ENCODE measurements around the gene KRTAP10-7.
"Not testable (repeated sequence)": the region's sequence is repeated elsewhere in the genome, so short reads cannot be mapped to it uniquely, and the experiment has no call there.

KRTAP10-7 gene

GRCh38 chr21:44578371-44579055, 21.9 kb upstream of the KRTAP10-7 start:
- TF ChIP-seq, protein P1, sequence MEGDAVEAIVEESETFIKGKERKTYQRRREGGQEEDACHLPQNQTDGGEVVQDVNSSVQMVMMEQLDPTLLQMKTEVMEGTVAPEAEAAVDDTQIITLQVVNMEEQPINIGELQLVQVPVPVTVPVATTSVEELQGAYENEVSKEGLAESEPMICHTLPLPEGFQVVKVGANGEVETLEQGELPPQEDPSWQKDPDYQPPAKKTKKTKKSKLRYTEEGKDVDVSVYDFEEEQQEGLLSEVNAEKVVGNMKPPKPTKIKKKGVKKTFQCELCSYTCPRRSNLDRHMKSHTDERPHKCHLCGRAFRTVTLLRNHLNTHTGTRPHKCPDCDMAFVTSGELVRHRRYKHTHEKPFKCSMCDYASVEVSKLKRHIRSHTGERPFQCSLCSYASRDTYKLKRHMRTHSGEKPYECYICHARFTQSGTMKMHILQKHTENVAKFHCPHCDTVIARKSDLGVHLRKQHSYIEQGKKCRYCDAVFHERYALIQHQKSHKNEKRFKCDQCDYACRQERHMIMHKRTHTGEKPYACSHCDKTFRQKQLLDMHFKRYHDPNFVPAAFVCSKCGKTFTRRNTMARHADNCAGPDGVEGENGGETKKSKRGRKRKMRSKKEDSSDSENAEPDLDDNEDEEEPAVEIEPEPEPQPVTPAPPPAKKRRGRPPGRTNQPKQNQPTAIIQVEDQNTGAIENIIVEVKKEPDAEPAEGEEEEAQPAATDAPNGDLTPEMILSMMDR (IDR thresholded peaks at IDR 0.05; ENCODE audit: extremely low read depth, insufficient read depth, missing control alignments): no peak
- DNase-seq (ENCODE audit: low spot score): no peak
- in situ Hi-C loops (cut with MboI; ENCODE audit: low pct_unique_long_range_greater_than_20kb, low sequenced_read_pairs, unreplicated experiment): no loop called here

DNA sequence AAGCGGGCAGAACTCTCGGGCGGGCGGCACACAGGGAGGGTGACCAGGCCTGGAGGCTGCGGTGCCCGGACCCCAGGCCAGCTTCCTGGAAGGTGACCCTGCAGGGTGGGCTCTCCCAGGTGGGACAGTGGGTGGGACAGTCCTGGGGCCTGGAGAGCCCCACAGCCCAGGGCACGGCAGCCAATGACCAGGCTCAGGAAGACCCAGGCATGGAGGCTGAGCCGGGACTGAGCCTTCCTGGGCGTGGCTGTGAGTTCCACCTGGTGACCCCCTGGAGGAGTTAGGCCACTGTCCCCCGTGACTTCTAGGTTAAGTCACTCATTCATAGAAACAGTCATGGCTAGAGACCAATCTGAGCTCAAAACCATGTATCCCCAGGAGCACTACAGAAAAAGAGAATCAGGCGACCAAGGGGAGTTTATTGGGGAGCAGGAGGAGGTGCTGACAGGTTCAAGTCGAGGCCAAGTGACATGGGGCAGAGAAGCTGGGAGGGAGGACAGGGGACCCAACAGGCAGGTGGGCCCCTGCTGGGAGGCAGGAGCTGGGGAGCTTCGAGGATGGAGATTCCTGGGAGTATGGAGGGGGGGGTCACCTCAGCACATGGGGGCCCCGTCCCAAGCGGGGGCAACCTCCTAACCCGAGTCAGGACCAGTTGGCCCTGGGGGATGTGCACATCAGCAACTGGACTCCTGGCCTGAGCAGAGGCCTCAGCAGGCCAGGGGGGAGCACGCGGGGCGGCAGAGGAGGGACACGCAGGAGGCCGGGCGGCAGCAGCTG, 21.2 kb upstream of the KRTAP10-7 start:
- in situ Hi-C loops (cut with MboI; ENCODE audit: low pct_unique_long_range_greater_than_20kb, low sequenced_read_pairs, unreplicated experiment): no loop called here
- no peak for DNase-seq (ENCODE audit: low spot score)
- TF ChIP-seq, protein P1 (IDR thresholded peaks at IDR 0.05; ENCODE audit: extremely low read depth, insufficient read depth, missing control alignments): no peak

DNA sequence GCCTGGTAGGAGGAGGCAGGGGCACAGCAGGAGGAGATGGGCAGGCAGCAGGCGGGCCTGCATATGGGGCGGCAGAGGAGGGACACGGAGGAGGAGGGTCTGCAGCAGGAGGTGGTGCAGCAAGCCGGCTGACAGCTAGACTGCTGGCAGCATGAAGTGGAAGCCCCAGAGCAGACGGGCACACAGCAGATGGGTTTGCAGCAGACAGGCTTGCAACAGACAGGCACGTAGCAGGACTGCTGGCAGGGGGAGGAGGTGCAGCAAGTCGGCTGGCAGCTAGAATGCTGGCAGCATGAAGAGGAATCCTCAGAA, 20.6 kb upstream of the KRTAP10-7 start:
- no peak for DNase-seq (ENCODE audit: low spot score)
- TF ChIP-seq, protein P1 (IDR thresholded peaks at IDR 0.05; ENCODE audit: extremely low read depth, insufficient read depth, missing control alignments): no peak
- in situ Hi-C loops (cut with MboI; ENCODE audit: low pct_unique_long_range_greater_than_20kb, low sequenced_read_pairs, unreplicated experiment): no loop called here

DNA sequence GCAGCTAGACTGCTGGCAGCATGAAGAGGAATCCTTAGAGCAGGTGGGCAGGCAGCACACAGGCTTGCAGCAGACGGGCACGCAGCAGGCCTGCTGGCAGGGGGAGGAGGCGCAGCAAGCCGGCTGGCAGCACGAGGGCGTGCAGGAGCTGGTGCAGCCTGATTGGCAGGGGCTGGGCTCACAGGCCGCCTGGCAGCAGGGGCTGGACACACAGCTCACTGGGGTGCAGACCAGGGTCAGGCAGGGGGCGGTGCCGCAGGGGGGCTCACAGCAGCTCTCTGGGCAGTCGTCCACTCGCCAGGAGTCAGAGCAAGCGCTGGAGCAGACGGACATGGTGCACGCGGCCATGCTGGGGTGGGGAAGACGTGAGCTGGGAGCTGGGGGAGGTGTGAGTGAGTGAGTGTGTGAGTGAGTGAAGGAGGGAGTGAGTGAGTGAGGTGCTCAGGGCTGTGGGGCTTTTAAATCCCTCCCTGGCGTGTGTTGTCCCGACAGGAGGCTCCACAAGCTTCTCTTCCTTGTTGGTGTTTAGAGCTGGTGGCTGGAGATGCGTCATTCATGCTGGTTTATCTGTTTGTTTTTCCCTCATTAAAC, 20.1 kb upstream of the KRTAP10-7 start, which contains the start of gene KRTAP10-5:
Gene KRTAP10-5, minus strand, starts transcription at position 374 of the 591 bp plus-strand sequence. Its CDS starts 26 bp downstream, at position 348.
- DNase-seq (ENCODE audit: low spot score); in situ Hi-C loops (cut with MboI; ENCODE audit: low pct_unique_long_range_greater_than_20kb, low sequenced_read_pairs, unreplicated experiment): not testable (repeated sequence)

DNA sequence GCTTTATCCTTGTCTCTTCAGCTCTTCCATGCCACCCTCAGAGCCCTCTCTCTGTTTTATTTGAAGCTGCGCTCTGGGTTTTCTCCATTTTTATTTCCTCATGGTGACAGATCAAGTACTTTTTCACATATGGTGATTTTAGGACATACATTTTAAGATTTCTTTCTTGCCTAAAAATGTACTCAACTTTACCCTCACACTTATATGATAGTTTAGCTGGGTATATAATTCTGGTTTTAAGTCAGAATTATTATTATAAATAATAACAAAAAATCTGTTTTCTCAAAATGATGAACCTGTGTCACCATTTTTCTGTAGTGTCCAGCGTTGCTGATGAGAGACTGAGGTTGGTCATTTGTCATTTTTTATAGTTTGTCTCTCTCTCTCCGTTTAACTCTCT, 19.2 kb upstream of the KRTAP10-7 start:
- in situ Hi-C loops (cut with MboI; ENCODE audit: low pct_unique_long_range_greater_than_20kb, low sequenced_read_pairs, unreplicated experiment): no loop called here
- DNase-seq (ENCODE audit: low spot score): no peak
- TF ChIP-seq, protein P1 (IDR thresholded peaks at IDR 0.05; ENCODE audit: extremely low read depth, insufficient read depth, missing control alignments): no peak

- no peak for DNase-seq (ENCODE audit: low spot score)
- TF ChIP-seq, protein P1 (IDR thresholded peaks at IDR 0.05; ENCODE audit: extremely low read depth, insufficient read depth, missing control alignments): no peak
- in situ Hi-C loops (cut with MboI; ENCODE audit: low pct_unique_long_range_greater_than_20kb, low sequenced_read_pairs, unreplicated experiment): no loop called here
These were observed 18.3 kb upstream of the KRTAP10-7 start for GRCh38 chr21:44582055-44582454.
